Activated CD8-positive, alpha-beta memory T cell treated with anti-CD3 and anti-CD28 coated beads, Interleukin-2, amount 10 ng/mL, durations not matched to agents 7 days and 5 days (primary cell): ENCODE measurements around the gene MYO15A. TPM values are rescaled to one million over a fixed set of nuclear protein-coding genes. Genes with fewer than 3 reads are reported as not detected.

Experiments
- ATAC-seq: fragments of 150-1000 bp; cut with Tn5 transposase; one replicate; pipeline ENCODE4 v1.10.0; 2021; ENCODE audit warnings: moderate library complexity
- CTCF ChIA-PET: fragments of 350-600 bp; sonication (Branson Sonifier 250); formaldehyde crosslinking; loops from one replicate; lab custom pipeline; 2021; ENCODE audit warnings: antibody characterized with exemption; lab: Charles Lee
- DNase-seq: peaks from one replicate; pipeline ENCODE4 v3.0.0-alpha.2; 2020
- H3K27ac Mint-ChIP-seq: one replicate; pipeline ENCODE4 v1.8.0; 2021; ENCODE audit warnings: mild to moderate bottlenecking, mixed read lengths
- H3K27me3 Mint-ChIP-seq: one replicate; pipeline ENCODE4 v1.8.0; 2021; ENCODE audit warnings: mixed read lengths
- H3K36me3 Mint-ChIP-seq: one replicate; pipeline ENCODE4 v1.8.0; 2021; ENCODE audit warnings: mild to moderate bottlenecking, mixed read lengths
- H3K4me1 Mint-ChIP-seq: one replicate; pipeline ENCODE4 v1.8.0; 2021; ENCODE audit warnings: mixed read lengths
- H3K4me3 Mint-ChIP-seq: one replicate; pipeline ENCODE4 v1.8.0; 2021; ENCODE audit warnings: mild to moderate bottlenecking, moderate library complexity, mixed read lengths
- H3K9me3 Mint-ChIP-seq: one replicate; pipeline ENCODE4 v1.8.0; 2022; ENCODE audit warnings: low read depth, mixed read lengths
- total RNA-seq, 2 experiments: library from RNA; stranded (reverse); gene quantifications; one replicate each; pipeline ENCODE4 v1.2.3, GENCODE V29; 2021

MYO15A gene
- total RNA-seq, 2 experiments from 2014 or later, result 0.82 to 1.2 TPM

GRCh38 chr17:18182110-18182977 lies 73.8 kb downstream of the MYO15A start:
- peak overlapping the region; percentile 90 for H3K4me3 Mint-ChIP-seq
- H3K27ac Mint-ChIP-seq, result peak overlapping the region; percentile 97
- no peaks in the 10 kb centered on the region for H3K9me3 Mint-ChIP-seq
- H3K36me3 Mint-ChIP-seq, result peaks cover 29% of the 10 kb centered on the region
- DNase-seq, result peak; percentile 43
- H3K27me3 Mint-ChIP-seq, result no peaks in the 10 kb centered on the region
- peaks cover 35% of the 10 kb centered on the region for H3K4me1 Mint-ChIP-seq
- CTCF ChIA-PET, result interaction anchor here (0.9 to 2.8 kb wide), 7 partner anchors 10 to 42 kb away, joined by 3 to 8 read pairs (median 4); no protein-coding TSS in a partner anchor
- no peak for ATAC-seq

- CTCF ChIA-PET, result interaction anchor here (0.9 to 2.8 kb wide), 7 partner anchors 9 to 1003 kb away, joined by 3 to 8 read pairs (median 4); no protein-coding TSS in a partner anchor
- peak overlapping the region; percentile 97 for H3K27ac Mint-ChIP-seq
- ATAC-seq, result peak; percentile 51
- DNase-seq, result peak; percentile 90
- peak overlapping the region; percentile 90 for H3K4me3 Mint-ChIP-seq
- H3K4me1 Mint-ChIP-seq, result peaks cover 41% of the 10 kb centered on the region
- H3K27me3 Mint-ChIP-seq, result no peaks in the 10 kb centered on the region
- peaks cover 36% of the 10 kb centered on the region for H3K36me3 Mint-ChIP-seq
- no peaks in the 10 kb centered on the region for H3K9me3 Mint-ChIP-seq
Observed at GRCh38 chr17:18182978-18183333, 74.4 kb downstream of the MYO15A start.

- ATAC-seq, result peak; percentile 87
Observed at GRCh38 chr17:18183334-18184142, 75.0 kb downstream of the MYO15A start, which contains the start of gene ALKBH5. Gene ALKBH5, plus strand, starts transcription at chr17:18183828. Its CDS starts 416 bp downstream, at chr17:18184244.

GRCh38 chr17:18184143-18185031 lies 75.8 kb downstream of the MYO15A start:
- Mint-ChIP-seq H3K4me1 (peaks cover 50% of the 10 kb centered on the region), H3K27ac (peak overlapping the region; percentile 97), H3K9me3 (no peaks in the 10 kb centered on the region), H3K36me3 (peaks cover 44% of the 10 kb centered on the region), H3K27me3 (no peaks in the 10 kb centered on the region), H3K4me3 (peak overlapping the region; percentile 90)
- ATAC-seq (peak; percentile 8), DNase-seq (peak; percentile 85)
- CTCF ChIA-PET, result interaction anchor here (0.9 to 2.8 kb wide), 4 partner anchors 9 to 31 kb away, joined by 3 to 8 read pairs (median 4); no protein-coding TSS in a partner anchor

More at GRCh38 chr17:18183334-18184142, 75.0 kb downstream of the MYO15A start, which contains the start of gene ALKBH5:
- DNase-seq, result peak; percentile 99
- CTCF ChIA-PET, result interaction anchor here (0.9 to 2.8 kb wide), 6 partner anchors 8 to 1004 kb away, joined by 3 to 8 read pairs (median 4); no protein-coding TSS in a partner anchor
- H3K27me3 Mint-ChIP-seq, result no peaks in the 10 kb centered on the region
- peak within 1 kb of the TSS; percentile 97 for H3K27ac Mint-ChIP-seq
- H3K4me3 Mint-ChIP-seq, result peak within 1 kb of the TSS; percentile 90
- peaks cover 47% of the 10 kb centered on the region for H3K4me1 Mint-ChIP-seq
- peaks cover 41% of the 10 kb centered on the region for H3K36me3 Mint-ChIP-seq
- no peaks in the 10 kb centered on the region for H3K9me3 Mint-ChIP-seq

GRCh38 chr17:18185391-18185790 lies 76.8 kb downstream of the MYO15A start:
- Mint-ChIP-seq H3K4me1 (peaks cover 56% of the 10 kb centered on the region), H3K9me3 (no peaks in the 10 kb centered on the region), H3K27me3 (no peaks in the 10 kb centered on the region), H3K4me3 (peak overlapping the region; percentile 90), H3K36me3 (peaks cover 51% of the 10 kb centered on the region), H3K27ac (peak overlapping the region; percentile 97)
- ATAC-seq (no peak), DNase-seq (no peak)
- CTCF ChIA-PET, result interaction anchor here (1.6 kb wide), 1 partner anchor 44 kb away, joined by 7 read pairs; no protein-coding TSS in a partner anchor

- no peaks in the 10 kb centered on the region for H3K27me3 Mint-ChIP-seq
- H3K27ac Mint-ChIP-seq, result peak overlapping the region; percentile 97
- peaks cover 59% of the 10 kb centered on the region for H3K4me1 Mint-ChIP-seq
- H3K36me3 Mint-ChIP-seq, result peaks cover 54% of the 10 kb centered on the region
- CTCF ChIA-PET, result interaction anchor here (1.6 kb wide), 1 partner anchor 45 kb away, joined by 7 read pairs; no protein-coding TSS in a partner anchor
- DNase-seq, result peak; percentile 47
- no peak for ATAC-seq
- H3K9me3 Mint-ChIP-seq, result no peaks in the 10 kb centered on the region
- H3K4me3 Mint-ChIP-seq, result peak overlapping the region; percentile 90
Observed at GRCh38 chr17:18185832-18186626, 77.5 kb downstream of the MYO15A start.

GRCh38 chr17:18186627-18186982 lies 78.0 kb downstream of the MYO15A start:
- H3K36me3 Mint-ChIP-seq, result peaks cover 54% of the 10 kb centered on the region
- no peak for ATAC-seq
- CTCF ChIA-PET, result interaction anchor here (1.6 kb wide), 1 partner anchor 46 kb away, joined by 7 read pairs; no protein-coding TSS in a partner anchor

GRCh38 chr17:18187226-18187625 lies 78.7 kb downstream of the MYO15A start:
- CTCF ChIA-PET, result interaction anchor here (1.0 to 1.4 kb wide), 3 partner anchors 18 to 141 kb away, joined by 3 to 5 read pairs (median 3); no protein-coding TSS in a partner anchor
- H3K4me3 Mint-ChIP-seq, result peak overlapping the region; percentile 90

More at GRCh38 chr17:18186627-18186982, 78.0 kb downstream of the MYO15A start:
- peak overlapping the region; percentile 90 for H3K4me3 Mint-ChIP-seq
- H3K4me1 Mint-ChIP-seq, result peaks cover 57% of the 10 kb centered on the region
- no peaks in the 10 kb centered on the region for H3K9me3 Mint-ChIP-seq
- DNase-seq, result no peak
- H3K27me3 Mint-ChIP-seq, result no peaks in the 10 kb centered on the region
- peak overlapping the region; percentile 97 for H3K27ac Mint-ChIP-seq

GRCh38 chr17:18187821-18188761 lies 79.5 kb downstream of the MYO15A start:
- peaks cover 54% of the 10 kb centered on the region for H3K4me1 Mint-ChIP-seq
- no peak for ATAC-seq
- no peaks in the 10 kb centered on the region for H3K27me3 Mint-ChIP-seq
- peak; percentile 75 for DNase-seq
- peaks cover 59% of the 10 kb centered on the region for H3K36me3 Mint-ChIP-seq
- CTCF ChIA-PET, result interaction anchor here (0.6 to 1.6 kb wide), 6 partner anchors 12 to 140 kb away, joined by 3 to 5 read pairs (median 3); no protein-coding TSS in a partner anchor
- H3K9me3 Mint-ChIP-seq, result no peaks in the 10 kb centered on the region
- H3K4me3 Mint-ChIP-seq, result peak overlapping the region; percentile 90
- peak overlapping the region; percentile 97 for H3K27ac Mint-ChIP-seq

More at GRCh38 chr17:18187226-18187625, 78.7 kb downstream of the MYO15A start:
- Mint-ChIP-seq H3K9me3 (no peaks in the 10 kb centered on the region), H3K4me1 (peaks cover 51% of the 10 kb centered on the region), H3K27me3 (no peaks in the 10 kb centered on the region), H3K27ac (peak overlapping the region; percentile 97), H3K36me3 (peaks cover 55% of the 10 kb centered on the region)
- DNase-seq (no peak), ATAC-seq (no peak)

- H3K27me3 Mint-ChIP-seq, result no peaks in the 10 kb centered on the region
- H3K36me3 Mint-ChIP-seq, result peaks cover 57% of the 10 kb centered on the region
- CTCF ChIA-PET, result interaction anchor here (0.7 to 1.6 kb wide), 3 partner anchors 19 to 400 kb away, joined by 3 to 4 read pairs (median 3); no protein-coding TSS in a partner anchor
- peak overlapping the region; percentile 35 for H3K27ac Mint-ChIP-seq
- DNase-seq (no peak), ATAC-seq (no peak)
- no peak overlapping the region for H3K4me3 Mint-ChIP-seq
- H3K4me1 Mint-ChIP-seq, result peaks cover 54% of the 10 kb centered on the region
- H3K9me3 Mint-ChIP-seq, result no peaks in the 10 kb centered on the region
Observed at GRCh38 chr17:18190628-18191235, 82.2 kb downstream of the MYO15A start.
